Type B pancreatic cell (in vitro differentiated cells): Measurements from ENCODE around the gene IRAK4. TPM values are rescaled to one million over a fixed set of nuclear protein-coding genes. Genes with fewer than 3 reads are reported as not detected.

Source experiments
- DNase-seq: peaks from one replicate; pipeline ENCODE4 v3.0.0; 2021; ENCODE audit warnings: mixed read lengths; ENCODE audit not compliant: unreplicated experiment; ENCODE audit errors: extremely low spot score
- H3K27ac Mint-ChIP-seq: 2 replicates; pipeline ENCODE4 v1.8.0; 2021; ENCODE audit warnings: mild to moderate bottlenecking, mixed read lengths
- H3K27me3 Mint-ChIP-seq: 2 replicates; pipeline ENCODE4 v1.8.0; 2021; ENCODE audit warnings: mixed read lengths
- H3K36me3 Mint-ChIP-seq: 2 replicates; pipeline ENCODE4 v1.8.0; 2021; ENCODE audit warnings: mixed read lengths
- H3K4me1 Mint-ChIP-seq: one replicate; pipeline ENCODE4 v1.8.0; 2021; ENCODE audit warnings: mixed read lengths; ENCODE audit not compliant: unreplicated experiment
- H3K4me3 Mint-ChIP-seq: 2 replicates; pipeline ENCODE4 v1.8.0; 2021; ENCODE audit warnings: mild to moderate bottlenecking, mixed read lengths
- H3K9me3 Mint-ChIP-seq: 2 replicates; pipeline ENCODE4 v1.8.0; 2021; ENCODE audit warnings: mixed read lengths
- CTCF ChIP-seq: fragments of 200-600 bp; sonication (generic); conservative IDR thresholded peaks from 2 replicates; pipeline ENCODE4 v1.5.0; 2021; ENCODE audit warnings: antibody characterized with exemption, mild to moderate bottlenecking
- total RNA-seq: library from RNA; stranded (reverse); gene quantifications from 2 replicates; pipeline ENCODE4 v1.2.1, GENCODE V29; 2021; ENCODE audit warnings: low replicate concordance

The IRAK4 gene
- total RNA-seq, 1 donor from 2014 or later, result 6.3 TPM

GRCh38 chr12:43836475-43836989 is 77.8 kb downstream of the IRAK4 start:
- DNase-seq, result no peak
- Mint-ChIP-seq H3K36me3 (peaks cover 7% of the 10 kb centered on the region), H3K4me3 (peak overlapping the region; percentile 85), H3K9me3 (no peaks in the 10 kb centered on the region), H3K4me1 (peaks cover 6% of the 10 kb centered on the region), H3K27me3 (no peaks in the 10 kb centered on the region), H3K27ac (peak overlapping the region; percentile 83)
- no peak for TF ChIP-seq CTCF

Other genes starting within 250 kb of the IRAK4 start
- gene ADAMTS20, start 206.7 kb upstream of the IRAK4 start, total RNA-seq, result 1.2 and 3.1 TPM in 2 replicates
- gene PUS7L, start 161 bp upstream of the IRAK4 start, total RNA-seq, result 7.4 and 11.6 TPM in 2 replicates
- gene TWF1, start 47.4 kb downstream of the IRAK4 start, total RNA-seq, result 63.5 and 101 TPM in 2 replicates
- gene TMEM117, start 77.1 kb downstream of the IRAK4 start, total RNA-seq, result 14.3 and 22.0 TPM in 2 replicates